ENCODE data around the gene ZNF48.
A peak's percentile ranks its signal among the peaks of the same experiment; 100 is the strongest.

The ZNF48 gene

GRCh38 chr16:30444231-30445148 is 49.3 kb downstream of the ZNF48 start:
- no peak for FAIRE-seq

GRCh38 chr16:30445149-30445407 is 49.9 kb downstream of the ZNF48 start:
- FAIRE-seq: no peak

- peak; percentile 70 for FAIRE-seq
Measured at GRCh38 chr16:30445408-30446202, 50.4 kb downstream of the ZNF48 start, which contains the start of gene SEPHS2. Gene SEPHS2 (minus strand): TSS chr16:30445874. CDS start chr16:30445727, 147 bp downstream.

GRCh38 chr16:30446203-30446595 is 51.0 kb downstream of the ZNF48 start:
- no peak for FAIRE-seq

GRCh38 chr16:30447512-30448226 is 52.4 kb downstream of the ZNF48 start:
- no peak for FAIRE-seq

- no peak for FAIRE-seq
Measured at GRCh38 chr16:30449116-30449435, 53.9 kb downstream of the ZNF48 start.

Data from G401.6 (cell line).